GM21723 (cell line): Measurements from ENCODE around the gene PDE4DIP.
A peak's percentile ranks its signal among the peaks of the same experiment; 100 is the strongest.
"Not testable (repeated sequence)": the region's sequence is repeated elsewhere in the genome, so short reads cannot be mapped to it uniquely, and the experiment has no call there.

Experiments
- ATAC-seq: cut with Tn5 transposase; IDR thresholded peaks from one replicate; pipeline ENCODE4 v1.9.1; 2021; ENCODE audit warnings: mild to moderate bottlenecking, moderate library complexity; ENCODE audit not compliant: unreplicated experiment

The PDE4DIP gene

GRCh38 chr1:148969126-148969525, 124.9 kb downstream of the PDE4DIP start:
- ATAC-seq, result not testable (repeated sequence)

- ATAC-seq, result peak; percentile 42
These were observed 131.2 kb downstream of the PDE4DIP start for GRCh38 chr1:148975453-148975852.

- peak; percentile 60 for ATAC-seq
These were observed 131.8 kb downstream of the PDE4DIP start for GRCh38 chr1:148975866-148976537.

GRCh38 chr1:148977785-148978184, 133.6 kb downstream of the PDE4DIP start:
- ATAC-seq, result not testable (repeated sequence)

GRCh38 chr1:148989378-148989777, 145.2 kb downstream of the PDE4DIP start:
- ATAC-seq, result not testable (repeated sequence)

GRCh38 chr1:148990233-148990788, 146.1 kb downstream of the PDE4DIP start:
- not testable (repeated sequence) for ATAC-seq

GRCh38 chr1:148991818-148992217, 147.6 kb downstream of the PDE4DIP start:
- ATAC-seq, result not testable (repeated sequence)

GRCh38 chr1:148992364-148992763, 148.1 kb downstream of the PDE4DIP start:
- not testable (repeated sequence) for ATAC-seq

GRCh38 chr1:148996449-148997224, 152.4 kb downstream of the PDE4DIP start:
- not testable (repeated sequence) for ATAC-seq

GRCh38 chr1:148997405-148997804, 153.2 kb downstream of the PDE4DIP start:
- not testable (repeated sequence) for ATAC-seq

GRCh38 chr1:149002664-149003063, 158.4 kb downstream of the PDE4DIP start:
- ATAC-seq, result not testable (repeated sequence)

GRCh38 chr1:149008326-149008725, 164.1 kb downstream of the PDE4DIP start:
- not testable (repeated sequence) for ATAC-seq

GRCh38 chr1:149008769-149009168, 164.5 kb downstream of the PDE4DIP start:
- ATAC-seq, result not testable (repeated sequence)

- ATAC-seq, result not testable (repeated sequence)
These were observed 165.5 kb downstream of the PDE4DIP start for GRCh38 chr1:149009761-149010160.

- ATAC-seq, result not testable (repeated sequence)
These were observed 168.4 kb downstream of the PDE4DIP start for GRCh38 chr1:149012599-149012998.

- not testable (repeated sequence) for ATAC-seq
These were observed 169.3 kb downstream of the PDE4DIP start for GRCh38 chr1:149013513-149013912.

GRCh38 chr1:149015522-149015921, 171.3 kb downstream of the PDE4DIP start:
- ATAC-seq, result not testable (repeated sequence)

GRCh38 chr1:149016626-149017025, 172.4 kb downstream of the PDE4DIP start:
- ATAC-seq, result not testable (repeated sequence)

GRCh38 chr1:149018577-149018976, 174.3 kb downstream of the PDE4DIP start:
- not testable (repeated sequence) for ATAC-seq

- ATAC-seq, result not testable (repeated sequence)
These were observed 180.1 kb downstream of the PDE4DIP start for GRCh38 chr1:149024327-149024726.

- not testable (repeated sequence) for ATAC-seq
These were observed 189.7 kb downstream of the PDE4DIP start for GRCh38 chr1:149033916-149034315.

- not testable (repeated sequence) for ATAC-seq
These were observed 198.8 kb downstream of the PDE4DIP start for GRCh38 chr1:149043056-149043455.
